Body of pancreas (tissue), 4 donors: ENCODE data around the gene THOC1. TPM values are rescaled to one million over a fixed set of nuclear protein-coding genes. Genes with fewer than 3 reads are reported as not detected.

ENCODE experiments used
- ATAC-seq: fragments of 150-250 bp; one replicate; pipeline ENCODE4 v1.9.1; 2016
- DNase-seq, 4 donors: peaks; one replicate each; pipeline ENCODE4 v3.0.0-alpha.2; 2019
- H3K27ac ChIP-seq, 4 donors: fragments of 200-600 bp; sonication (generic); 1 replicate in 3 of 4; 2 replicates in 1 of 4; pipeline versions ENCODE4 v1.5.1 to v1.6.1; 2016 to 2019; ENCODE audit warnings: mild to moderate bottlenecking in 1 of 4, mixed read lengths in 1 of 4, moderate library complexity in 1 of 4
- H3K27me3 ChIP-seq, 2 donors: fragments of 200-600 bp; sonication (generic); one replicate each; pipeline ENCODE4 v1.6.0; 2016; ENCODE audit warnings: mild to moderate bottlenecking in 1 of 2
- H3K36me3 ChIP-seq, 2 donors: fragments of 200-600 bp; sonication (generic); replicated peaks in 1 of 2; 2 replicates each; pipeline ENCODE4 v1.5.1; 2016; ENCODE audit warnings: low read depth in 2 of 2; ENCODE audit not compliant: insufficient read depth in 1 of 2
- H3K4me1 ChIP-seq: fragments of 200-600 bp; sonication (generic); one replicate; pipeline ENCODE4 v1.6.0; 2016
- H3K4me3 ChIP-seq, 2 donors: fragments of 200-600 bp; sonication (generic); 1 replicate in 1 of 2; 2 replicates in 1 of 2; pipeline ENCODE4 v1.5.1; 2016 to 2019
- H3K9me3 ChIP-seq, 3 donors: fragments of 200-600 bp; sonication (generic); 1 replicate in 2 of 3; 2 replicates in 1 of 3; pipeline ENCODE4 v1.5.1; 2016
- CTCF ChIP-seq, 7 experiments: fragments of 450-650 bp in 4 of 7; fragments of 200-600 bp in 3 of 7; sonication (generic) in 3 of 7; IDR thresholded peaks; one replicate each; pipeline ENCODE4 v1.5.1; 2016 to 2019; ENCODE audit warnings: antibody characterized with exemption in 7 of 7
- POLR2A ChIP-seq, 3 donors: fragments of 450-650 bp; IDR thresholded peaks; one replicate each; pipeline ENCODE4 v1.6.1; 2016; ENCODE audit warnings: antibody characterized with exemption in 3 of 3, mild to moderate bottlenecking in 2 of 3
- WGBS, 2 donors: methylation state at CpG; one replicate each; pipeline ENCODE4 v1.1.5; 2017; 5-methylcytosine and 5-hydroxymethylcytosine counted together
- intact Hi-C: fragments of 100-400 bp; cut with DNase I; formaldehyde crosslinking; loops from one replicate; pipeline ENCODE4 v1.15.1; 2023
- total RNA-seq, 2 donors: library from RNA; depleted of rRNA; stranded (reverse); fragments of >200 nt; gene quantifications; one replicate each; pipeline ENCODE4 v1.1.0, GENCODE V29; 2016

Gene THOC1
- total RNA-seq: 10 to 100 TPM; 21.8 to 36.6 TPM

GRCh38 chr18:267688-268552 is at the start of gene THOC1:
TSS of gene THOC1 (minus strand) at chr18:268047. CDS start at chr18:268019, 28 bp downstream.
- peak within 1 kb of the TSS; percentile 55 to 97 for H3K4me3 ChIP-seq
- no peaks in the 10 kb centered on the region for H3K9me3 ChIP-seq
- H3K27ac ChIP-seq: peak within 1 kb of the TSS; percentile 79 to 93 (median 88)
- TF ChIP-seq POLR2A (IDR thresholded peaks at IDR 0.05): peak; percentile 74 to 97 (median 95)
- TF ChIP-seq CTCF (IDR thresholded peaks at IDR 0.05): no peak
- no peaks in the 10 kb centered on the region for H3K27me3 ChIP-seq
- H3K4me1 ChIP-seq: peaks cover 21% of the 10 kb centered on the region
- intact Hi-C loops: no loop called here
- peak; percentile 96 for ATAC-seq
- WGBS, 2 donors: 0 to 1% methylated on average over 13 to 69 of the region's 69 CpGs
- peaks cover 0 to 6% of the 10 kb centered on the region in 2 donors for H3K36me3 ChIP-seq
- peak; percentile 91 to 95 (median 92) for DNase-seq

GRCh38 chr18:317618-318017 is 49.8 kb upstream of the THOC1 start:
- TF ChIP-seq POLR2A (IDR thresholded peaks at IDR 0.05) (no peak), CTCF (IDR thresholded peaks at IDR 0.05) (no peak)
- intact Hi-C loops: no loop called here
- WGBS, 2 donors: 95 to 98% methylated on average over 4 of the region's 6 CpGs

GRCh38 chr18:316393-316792 is 48.5 kb upstream of the THOC1 start:
- no peaks in the 10 kb centered on the region for H3K4me1 ChIP-seq
- ATAC-seq (no peak), DNase-seq (no peak)
- H3K9me3 ChIP-seq: no peaks in the 10 kb centered on the region
- H3K27me3 ChIP-seq: no peaks in the 10 kb centered on the region
- no peaks in the 10 kb centered on the region for H3K36me3 ChIP-seq
- 66 to 71% methylated on average over 8 of the region's 8 CpGs for WGBS, 2 donors
- TF ChIP-seq CTCF (IDR thresholded peaks at IDR 0.05) (no peak), POLR2A (IDR thresholded peaks at IDR 0.05) (no peak)
- H3K27ac ChIP-seq: no peak overlapping the region
- no peak overlapping the region for H3K4me3 ChIP-seq
- intact Hi-C loops: no loop called here

More at GRCh38 chr18:317618-318017, 49.8 kb upstream of the THOC1 start:
- H3K27ac ChIP-seq: no peak overlapping the region
- H3K36me3 ChIP-seq: no peaks in the 10 kb centered on the region
- ATAC-seq (no peak), DNase-seq (no peak)
- H3K27me3 ChIP-seq: no peaks in the 10 kb centered on the region
- no peak overlapping the region for H3K4me3 ChIP-seq
- no peaks in the 10 kb centered on the region for H3K4me1 ChIP-seq
- H3K9me3 ChIP-seq: no peaks in the 10 kb centered on the region

GRCh38 chr18:313931-314330 is 46.1 kb upstream of the THOC1 start:
- intact Hi-C loops: no loop called here
- ATAC-seq (no peak), DNase-seq (no peak)
- Histone ChIP-seq H3K4me1 (no peaks in the 10 kb centered on the region), H3K27ac (no peak overlapping the region), H3K27me3 (no peaks in the 10 kb centered on the region), H3K9me3 (no peaks in the 10 kb centered on the region), H3K36me3 (no peaks in the 10 kb centered on the region), H3K4me3 (no peak overlapping the region)
- TF ChIP-seq CTCF (IDR thresholded peaks at IDR 0.05): no peak
- no peak for TF ChIP-seq POLR2A (IDR thresholded peaks at IDR 0.05)

- no peaks in the 10 kb centered on the region for H3K9me3 ChIP-seq
- H3K4me1 ChIP-seq: no peaks in the 10 kb centered on the region
- 65 to 70% methylated on average over 4 of the region's 4 CpGs for WGBS, 2 donors
Observed at GRCh38 chr18:312415-312814, 44.6 kb upstream of the THOC1 start.

More at GRCh38 chr18:312415-312814, 44.6 kb upstream of the THOC1 start:
- Histone ChIP-seq H3K27ac (no peak overlapping the region), H3K4me3 (no peak overlapping the region), H3K36me3 (no peaks in the 10 kb centered on the region), H3K27me3 (no peaks in the 10 kb centered on the region)
- TF ChIP-seq POLR2A (IDR thresholded peaks at IDR 0.05) (no peak), CTCF (IDR thresholded peaks at IDR 0.05) (no peak)
- intact Hi-C loops: no loop called here
- ATAC-seq: no peak
- no peak for DNase-seq
